Measurements from ENCODE around the gene LTBP1. TPM values are rescaled to one million over a fixed set of nuclear protein-coding genes. Genes with fewer than 3 reads are reported as not detected.

The LTBP1 gene
- total RNA-seq, 1 donor from 2014 or later = 0.07 TPM

- ChIA-PET CTCF (no interaction called here), POLR2A (no interaction called here)
- intact Hi-C loops (cut with micrococcal nuclease) = no loop called here
- no peaks in the 10 kb centered on the region for H3K4me1 Mint-ChIP-seq
- TF ChIP-seq CTCF (IDR thresholded peaks at IDR 0.05) = no peak
- no peak overlapping the region for H3K27ac Mint-ChIP-seq
- no peak overlapping the region for H3K4me3 Mint-ChIP-seq
- DNase-seq = no peak
- ATAC-seq (ENCODE audit: low read depth) = no peak
- H3K36me3 Mint-ChIP-seq (ENCODE audit: low read depth) = no peaks in the 10 kb centered on the region
- H3K9me3 Mint-ChIP-seq = no peaks in the 10 kb centered on the region
- H3K27me3 Mint-ChIP-seq = peaks cover 18% of the 10 kb centered on the region
Measured at GRCh38 chr2:32925283-32925815, 21.4 kb upstream of the LTBP1 start.

- Mint-ChIP-seq H3K27ac (no peak overlapping the region), H3K4me3 (no peak overlapping the region), H3K4me1 (no peaks in the 10 kb centered on the region), H3K27me3 (peaks cover 18% of the 10 kb centered on the region), H3K36me3 (ENCODE audit: low read depth) (no peaks in the 10 kb centered on the region), H3K9me3 (no peaks in the 10 kb centered on the region)
- TF ChIP-seq CTCF (IDR thresholded peaks at IDR 0.05) = no peak
- ChIA-PET POLR2A (no interaction called here), CTCF (no interaction called here)
- no peak for DNase-seq
- no peak for ATAC-seq (ENCODE audit: low read depth)
- intact Hi-C loops (cut with micrococcal nuclease) = no loop called here
Measured at GRCh38 chr2:32925976-32926707, 20.6 kb upstream of the LTBP1 start.

- ChIA-PET CTCF (no interaction called here), POLR2A (no interaction called here)
- Mint-ChIP-seq H3K36me3 (ENCODE audit: low read depth) (no peaks in the 10 kb centered on the region), H3K27me3 (peaks cover 18% of the 10 kb centered on the region), H3K27ac (no peak overlapping the region), H3K4me3 (no peak overlapping the region), H3K4me1 (no peaks in the 10 kb centered on the region), H3K9me3 (no peaks in the 10 kb centered on the region)
- no peak for DNase-seq
- intact Hi-C loops (cut with micrococcal nuclease) = no loop called here
- no peak for ATAC-seq (ENCODE audit: low read depth)
- no peak for TF ChIP-seq CTCF (IDR thresholded peaks at IDR 0.05)
Measured at GRCh38 chr2:32926708-32927084, 20.1 kb upstream of the LTBP1 start.

GRCh38 chr2:32930436-32930835, 16.3 kb upstream of the LTBP1 start:
- POLR2A ChIA-PET = no interaction called here
- intact Hi-C loops (cut with micrococcal nuclease) = no loop called here

GRCh38 chr2:32931519-32931918, 15.2 kb upstream of the LTBP1 start:
- no peak overlapping the region for H3K27ac Mint-ChIP-seq
- DNase-seq = no peak
- H3K9me3 Mint-ChIP-seq = no peaks in the 10 kb centered on the region
- peaks cover 15% of the 10 kb centered on the region for H3K27me3 Mint-ChIP-seq
- intact Hi-C loops (cut with micrococcal nuclease) = no loop called here
- CTCF ChIA-PET = no interaction called here
- POLR2A ChIA-PET = no interaction called here
- no peaks in the 10 kb centered on the region for H3K4me1 Mint-ChIP-seq
- no peaks in the 10 kb centered on the region for H3K36me3 Mint-ChIP-seq (ENCODE audit: low read depth)
- TF ChIP-seq CTCF (IDR thresholded peaks at IDR 0.05) = no peak
- no peak for ATAC-seq (ENCODE audit: low read depth)
- H3K4me3 Mint-ChIP-seq = no peak overlapping the region

More at GRCh38 chr2:32930436-32930835, 16.3 kb upstream of the LTBP1 start:
- no peak for DNase-seq
- no peaks in the 10 kb centered on the region for H3K9me3 Mint-ChIP-seq
- no peak for TF ChIP-seq CTCF (IDR thresholded peaks at IDR 0.05)
- CTCF ChIA-PET = no interaction called here
- no peaks in the 10 kb centered on the region for H3K36me3 Mint-ChIP-seq (ENCODE audit: low read depth)
- no peak overlapping the region for H3K27ac Mint-ChIP-seq
- no peak for ATAC-seq (ENCODE audit: low read depth)
- no peaks in the 10 kb centered on the region for H3K4me1 Mint-ChIP-seq
- H3K4me3 Mint-ChIP-seq = no peak overlapping the region
- H3K27me3 Mint-ChIP-seq = peaks cover 15% of the 10 kb centered on the region

Measured in activated B cell treated with CpG ODN at 0.5 μM for 24 hours (primary cell).